KBM-7 (cell line): ENCODE measurements around the gene SRA1.
A peak's percentile ranks its signal among the peaks of the same experiment; 100 is the strongest.

Source experiments
- DNase-seq: peaks from one replicate; pipeline ENCODE4 v3.0.0-alpha.2; 2015
- in situ Hi-C: fragments of 300-500 bp; cut with MboI; formaldehyde crosslinking; loops from 2 replicates; pipeline ENCODE4 v1.14.3; 2020; ENCODE audit warnings: low sequenced_read_pairs, low pct_unique_long_range_greater_than_20kb, mixed read lengths

Gene SRA1

DNA sequence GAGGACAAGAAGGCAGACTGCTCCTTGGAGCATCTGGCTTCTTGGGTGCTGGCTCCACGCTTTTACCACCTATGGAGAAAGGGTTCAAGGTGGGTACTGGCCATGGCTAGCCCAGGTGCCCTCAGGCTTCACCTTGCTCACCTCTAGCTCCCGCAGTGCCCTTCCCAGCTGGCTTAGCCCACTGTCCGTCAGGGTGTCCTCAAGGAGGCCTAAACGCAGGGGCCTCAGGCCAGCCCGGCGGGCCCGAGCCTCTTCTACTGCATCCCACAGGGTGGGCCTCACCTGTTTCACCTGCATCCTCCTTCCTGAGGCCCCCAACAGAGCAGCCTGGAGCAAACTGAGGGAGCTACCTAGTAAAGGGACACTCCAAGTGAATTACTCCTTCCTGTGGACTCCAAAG lies 16.4 kb upstream of the SRA1 start:
- DNase-seq: no peak
- in situ Hi-C loops: no loop called here

DNA sequence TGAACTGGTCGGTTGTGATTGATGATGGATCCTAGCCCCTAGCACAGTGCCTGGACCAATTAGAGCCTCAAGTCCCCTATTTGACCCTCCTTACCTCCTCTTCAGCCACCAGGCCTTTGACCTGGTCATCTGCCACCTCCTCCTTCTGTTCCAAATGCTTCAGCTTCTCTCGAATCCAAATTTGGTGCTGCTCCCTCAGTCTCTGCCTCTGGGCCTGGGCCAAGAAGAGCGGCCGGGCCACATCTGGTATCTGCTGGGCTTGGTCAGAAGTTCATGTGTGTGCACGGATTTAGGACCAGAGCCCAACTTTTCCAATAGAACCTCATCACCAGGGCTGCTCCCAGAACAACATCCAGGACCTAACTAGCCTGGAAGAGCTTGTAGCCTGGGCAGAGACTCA lies 13.8 kb upstream of the SRA1 start:
- no peak for DNase-seq
- in situ Hi-C loops: no loop called here

DNA sequence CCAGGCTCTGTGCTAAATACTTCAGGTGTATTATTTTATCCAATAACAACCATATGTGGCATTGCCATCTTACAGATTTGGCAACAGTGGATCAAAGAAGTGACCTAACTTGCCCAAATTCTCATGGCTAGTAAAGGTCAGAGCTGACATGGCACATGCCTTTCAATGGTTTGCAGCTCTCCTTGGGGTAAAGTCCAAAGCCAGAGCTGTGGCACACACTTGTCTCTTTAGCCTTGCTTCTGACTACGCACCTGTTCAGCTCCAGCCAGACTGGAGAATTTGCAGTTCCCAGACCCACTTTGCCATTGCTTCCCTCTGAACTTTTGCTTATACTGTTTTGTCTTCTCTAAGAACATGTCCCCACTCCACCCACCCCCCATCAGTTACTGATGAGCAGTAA lies 13.2 kb upstream of the SRA1 start:
- no peak for DNase-seq

DNA sequence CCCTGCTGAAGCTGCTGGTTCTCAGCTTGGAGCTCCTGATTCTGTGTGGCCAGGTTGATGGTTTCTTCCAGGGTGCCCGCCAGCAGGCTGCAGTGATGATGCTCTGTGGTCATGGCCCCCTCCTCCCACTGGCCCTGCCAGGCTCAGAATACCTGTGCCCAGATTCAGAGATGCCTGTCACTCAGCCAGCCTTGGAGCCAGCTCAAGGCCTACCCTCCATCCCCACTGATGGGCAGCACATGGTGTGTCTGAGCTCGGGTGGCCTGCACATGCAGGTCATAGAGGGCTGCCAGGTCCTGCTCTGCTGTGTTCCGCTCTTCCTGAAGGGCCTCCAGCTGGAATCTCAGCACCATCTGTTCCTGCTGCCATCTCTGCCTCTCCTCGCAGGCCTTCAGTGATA lies 12.8 kb upstream of the SRA1 start:
- in situ Hi-C loops: no loop called here
- no peak for DNase-seq

More for the DNA sequence above, 13.2 kb upstream of the SRA1 start:
- in situ Hi-C loops: no loop called here

GRCh38 chr5:140569197-140569596 lies 11.9 kb upstream of the SRA1 start:
- in situ Hi-C loops: no loop called here
- no peak for DNase-seq

DNA sequence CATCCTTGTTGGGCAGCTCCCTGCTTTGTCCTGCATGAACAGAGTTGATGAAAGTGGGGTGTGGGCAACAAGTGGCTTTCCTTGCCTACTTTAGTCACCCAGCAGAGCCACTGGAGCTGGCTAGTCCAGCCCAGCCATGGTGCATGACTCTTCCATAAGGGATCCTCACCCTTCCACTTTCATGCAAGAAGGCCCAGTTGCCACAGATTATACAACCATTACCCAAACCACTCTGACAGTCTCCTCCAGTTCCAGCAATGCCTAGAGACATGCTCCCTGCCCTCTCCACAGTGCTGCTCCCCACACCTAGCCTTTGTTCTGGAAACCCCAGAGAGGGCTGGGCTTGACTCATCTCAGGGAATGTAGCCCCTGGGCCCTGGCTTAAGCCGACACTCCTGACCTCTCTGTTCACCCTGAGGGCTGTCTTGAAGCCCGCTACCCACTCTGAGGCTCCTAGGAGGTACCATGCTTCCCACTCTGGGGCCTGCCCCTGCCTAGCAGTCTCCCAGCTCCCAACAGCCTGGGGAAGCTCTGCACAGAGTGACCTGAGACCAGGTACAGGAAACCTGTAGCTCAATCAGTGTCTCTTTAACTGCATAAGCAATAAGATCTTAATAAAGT lies 11.3 kb upstream of the SRA1 start:
- in situ Hi-C loops: no loop called here
- DNase-seq: no peak

DNA sequence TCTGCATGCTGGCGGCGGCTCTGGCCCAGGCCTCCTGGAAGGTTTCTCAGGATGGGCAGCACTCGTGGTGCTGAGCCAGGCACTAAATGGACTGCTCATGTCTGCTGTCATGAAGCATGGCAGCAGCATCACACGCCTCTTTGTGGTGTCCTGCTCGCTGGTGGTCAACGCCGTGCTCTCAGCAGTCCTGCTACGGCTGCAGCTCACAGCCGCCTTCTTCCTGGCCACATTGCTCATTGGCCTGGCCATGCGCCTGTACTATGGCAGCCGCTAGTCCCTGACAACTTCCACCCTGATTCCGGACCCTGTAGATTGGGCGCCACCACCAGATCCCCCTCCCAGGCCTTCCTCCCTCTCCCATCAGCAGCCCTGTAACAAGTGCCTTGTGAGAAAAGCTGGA lies 10.6 kb upstream of the SRA1 start:
- no peak for DNase-seq
- in situ Hi-C loops: no loop called here

GRCh38 chr5:140567136-140567818 lies 10.0 kb upstream of the SRA1 start:
- DNase-seq: no peak
- in situ Hi-C loops: no loop called here

- in situ Hi-C loops: no loop called here
- DNase-seq: no peak
Measured at GRCh38 chr5:140566665-140567064, 9.4 kb upstream of the SRA1 start.

GRCh38 chr5:140565780-140566095 lies 8.5 kb upstream of the SRA1 start:
- in situ Hi-C loops: no loop called here
- DNase-seq: no peak

GRCh38 chr5:140565024-140565779 lies 7.9 kb upstream of the SRA1 start:
- in situ Hi-C loops: no loop called here
- no peak for DNase-seq

DNA sequence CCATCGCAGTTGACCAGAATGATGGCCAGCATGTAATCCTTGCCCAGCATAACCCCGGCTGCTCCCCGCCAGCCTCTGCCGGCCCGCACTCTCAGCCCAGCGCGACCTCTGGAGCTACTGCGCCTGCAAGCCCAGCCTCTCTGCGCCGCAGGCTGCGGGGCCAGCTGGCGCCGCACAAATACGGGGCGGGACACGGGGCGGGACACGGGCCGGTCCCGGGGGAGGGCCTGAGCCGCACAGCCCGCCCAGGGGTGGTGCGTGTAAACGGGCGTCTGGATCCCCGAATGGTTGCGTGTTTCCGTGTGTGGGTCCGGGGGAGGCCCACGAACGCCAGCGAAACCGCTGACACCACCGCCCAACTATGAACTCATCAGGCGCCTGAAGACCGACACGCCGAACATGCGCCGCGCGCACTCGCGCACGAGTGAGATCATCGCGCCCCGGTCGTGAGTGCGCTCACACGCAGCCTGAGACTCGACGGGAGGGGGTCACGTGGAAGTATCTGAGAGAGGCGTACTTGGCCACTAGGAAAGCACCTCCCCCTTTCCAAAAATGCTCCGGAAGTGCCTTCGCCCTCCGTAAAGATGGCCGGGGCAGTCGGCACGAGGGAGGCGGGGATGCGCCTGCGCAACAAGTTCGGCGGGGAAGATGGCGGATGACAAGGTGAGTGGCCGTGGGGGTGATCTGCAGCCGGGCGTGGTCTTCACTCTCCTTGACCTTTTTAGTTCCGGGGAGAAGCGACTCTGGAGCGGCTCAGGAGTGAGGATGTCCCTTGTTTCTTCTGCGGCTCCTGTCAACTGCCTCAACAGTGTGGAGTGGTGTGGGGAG lies 7.1 kb upstream of the SRA1 start, which contains the start of the genes APBB3 and SLC35A4:
Gene APBB3, minus strand, starts transcription at position 403 of the 828 bp plus-strand sequence. Its CDS starts 353 bp downstream, at position 50.
Gene SLC35A4, plus strand, starts transcription at position 633 of the 828 bp plus-strand sequence. CDS start 2,342 bp downstream, outside the sequence.
- in situ Hi-C loops: no loop called here
- no peak for DNase-seq

- in situ Hi-C loops: no loop called here
- no peak for DNase-seq
Measured at GRCh38 chr5:140563596-140563995, 6.3 kb upstream of the SRA1 start.

- in situ Hi-C loops: no loop called here
- no peak for DNase-seq
Measured at GRCh38 chr5:140561753-140562523, 4.7 kb upstream of the SRA1 start.

DNA sequence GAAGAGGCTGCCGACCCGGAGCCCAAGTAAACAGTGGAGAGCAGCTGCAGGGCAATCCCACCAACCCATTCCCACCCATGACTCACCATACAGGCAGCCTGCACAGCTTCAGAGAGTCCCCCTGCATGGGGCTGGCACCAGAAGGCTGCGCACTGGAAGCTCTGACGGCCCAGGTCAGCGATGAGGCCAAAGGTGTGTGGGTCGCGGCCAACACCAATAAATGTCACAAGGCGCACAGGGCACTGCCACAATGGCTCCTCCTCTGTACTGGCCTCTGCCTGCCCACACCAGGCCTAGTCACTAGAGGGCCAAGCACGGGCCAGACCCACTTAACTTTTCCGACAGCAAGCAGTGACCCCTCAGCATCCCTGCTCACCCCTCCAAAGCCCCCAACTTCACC lies 3.0 kb upstream of the SRA1 start:
- DNase-seq: no peak
- in situ Hi-C loops: no loop called here

DNA sequence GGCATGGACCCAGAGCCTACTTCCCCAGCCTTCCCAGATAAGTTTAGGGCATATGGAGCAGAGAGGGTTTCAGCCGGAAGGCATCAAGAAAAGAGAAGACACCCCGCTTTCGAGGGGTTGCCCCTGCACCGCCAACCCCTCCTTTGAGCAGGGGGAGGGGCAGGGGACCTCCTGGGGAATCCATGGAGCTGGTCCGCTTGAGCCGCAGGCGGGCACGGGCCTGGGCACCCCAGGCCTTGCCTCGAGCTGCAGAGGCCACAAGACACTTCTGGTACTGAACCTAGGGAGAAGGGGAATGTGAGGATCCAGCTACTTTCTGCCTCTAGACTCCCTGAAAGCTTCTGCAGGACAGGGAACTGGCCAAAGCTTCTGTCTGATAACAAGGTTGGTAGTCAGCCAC lies 1.3 kb upstream of the SRA1 start:
- in situ Hi-C loops: no loop called here
- DNase-seq: no peak

DNA sequence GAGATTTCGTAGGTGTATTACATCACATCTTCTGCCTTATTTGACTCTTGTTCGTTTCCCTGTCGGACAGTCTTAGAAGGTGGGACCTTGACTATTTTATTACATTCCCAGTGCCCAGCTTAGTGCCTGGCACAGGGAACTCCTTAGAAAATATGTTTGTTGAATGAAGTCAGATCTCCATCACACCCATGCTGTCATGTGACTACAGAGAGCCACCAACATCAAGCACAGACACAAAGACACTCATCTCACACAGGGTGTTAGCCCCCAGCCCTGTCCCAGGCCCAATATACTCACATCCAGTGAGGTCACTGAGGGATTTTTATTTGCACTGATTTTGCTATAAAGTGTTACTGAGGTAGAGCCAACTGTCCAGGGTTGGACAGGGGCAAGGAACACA lies 692 bp upstream of the SRA1 start:
- in situ Hi-C loops: no loop called here
- DNase-seq: no peak

DNA sequence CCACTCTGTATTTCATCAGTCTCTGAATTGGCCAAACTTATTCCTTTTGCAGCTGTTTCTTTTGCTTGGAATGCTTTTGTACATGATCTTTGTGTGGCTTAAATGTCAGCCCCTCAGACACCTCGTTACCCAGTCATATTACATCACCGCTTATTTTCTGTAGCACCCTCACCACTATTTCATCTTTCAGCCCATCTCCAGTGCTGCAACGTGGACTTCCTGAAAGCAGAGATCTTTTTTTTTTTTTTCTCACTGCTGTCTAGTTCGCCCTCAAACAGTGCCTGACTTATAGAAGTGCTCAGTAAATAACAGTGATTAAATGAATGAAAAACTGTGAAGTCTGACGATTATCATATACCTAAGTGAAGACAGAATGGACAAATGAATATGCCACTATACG lies 835 bp downstream of the SRA1 start:
- in situ Hi-C loops: no loop called here
- DNase-seq: peak; percentile 67

DNA sequence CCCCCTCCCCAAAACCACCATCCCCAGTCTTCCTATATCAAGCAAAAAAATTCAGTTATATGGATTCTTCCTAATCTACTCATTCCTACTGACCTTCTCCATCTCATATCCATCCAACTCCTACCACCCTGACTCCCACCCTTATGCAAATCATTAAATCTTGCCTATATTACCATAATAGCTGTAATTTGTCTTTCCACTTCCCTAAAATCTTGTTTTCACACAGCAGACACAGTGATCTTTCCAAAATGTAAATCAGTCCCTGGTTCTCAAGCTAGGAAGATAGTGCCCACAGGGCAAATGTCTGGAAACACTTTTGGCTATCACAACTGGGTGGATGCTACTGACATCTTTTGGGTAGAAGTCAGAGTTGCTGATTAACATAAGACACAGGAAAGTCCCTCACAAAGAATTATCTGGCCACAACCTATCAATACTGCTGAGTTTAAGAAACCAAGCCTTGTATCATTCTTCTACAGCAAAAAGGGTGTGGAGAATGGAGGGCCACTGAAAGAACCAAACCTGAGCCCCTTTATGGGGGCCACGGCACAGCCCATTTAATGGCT lies 1.4 kb downstream of the SRA1 start:
- no peak for DNase-seq
- in situ Hi-C loops: no loop called here
